HCT116 (cell line): Measurements from ENCODE around the gene RXFP3. TPM values are rescaled to one million over a fixed set of nuclear protein-coding genes. Genes with fewer than 3 reads are reported as not detected.

ENCODE experiments used
- ATAC-seq: fragments of 200-7000 bp; cut with Tn5 transposase; 2 replicates; pipeline ENCODE4 v1.9.1; 2020; ENCODE audit warnings: mild to moderate bottlenecking, moderate library complexity
- BruUV-seq: library from RNA; stranded (reverse); fragments of 400-500 nt; replicated peaks from 2 replicates; lab custom pipeline; 2021; lab: Mats Ljungman, UMichigan
- CTCF ChIA-PET: fragments of 300-600 bp; sonication (Branson Sonifier 250); formaldehyde crosslinking; loops from one replicate; lab custom pipeline; 2021; ENCODE audit warnings: antibody characterized with exemption; lab: Charles Lee
- POLR2A ChIA-PET: fragments of 300-600, 350-600 bp; sonication (Branson Sonifier 250); formaldehyde crosslinking; loops from one replicate; lab custom pipeline; 2021; ENCODE audit warnings: antibody characterized with exemption; lab: Charles Lee
- RAD21 ChIA-PET, 2 experiments: fragments of 300-600 bp; sonication (Branson Sonifier 250); formaldehyde crosslinking; loops; one replicate each; lab custom pipeline; 2023; ENCODE audit warnings: low total read pairs in 2 of 2; ENCODE audit not compliant: uncharacterized antibody in 2 of 2, unreplicated experiment in 2 of 2, low non-redundant PET in 1 of 2; lab: Charles Lee
- DNase-seq: peaks from one replicate; pipeline ENCODE4 v3.0.0-alpha.2; 2010; ENCODE audit warnings: low read depth, low spot score
- H2AFZ ChIP-seq: fragments of 200-600 bp; shearing (Covaris generic), sonication (generic); 2 replicates; pipeline ENCODE4 v1.6.1; 2017; ENCODE audit warnings: low read depth, mixed run types, mixed read lengths, antibody characterized with exemption, low read length; ENCODE audit not compliant: poor library complexity, severe bottlenecking
- H3K27ac ChIP-seq: 2 replicates; pipeline ENCODE4 v1.5.1; 2012; ENCODE audit warnings: low read depth, low read length
- H3K27me3 ChIP-seq: fragments of 200-600 bp; sonication (generic); 2 replicates; pipeline ENCODE4 v1.6.1; 2016; ENCODE audit warnings: mixed run types, low read length, mixed read lengths; ENCODE audit not compliant: insufficient read depth
- H3K36me3 ChIP-seq, 2 experiments: fragments of 200-500 bp in 1 of 2; fragments of 200-600 bp in 1 of 2; sonication (Bioruptor generic) in 1 of 2; sonication (generic) in 1 of 2; 2 replicates each; pipeline versions ENCODE4 v1.5.1 to v1.6.1; 2014 to 2016; ENCODE audit warnings: low read length in 2 of 2, inconsistent platforms in 1 of 2, mixed read lengths in 1 of 2, mixed run types in 1 of 2; ENCODE audit not compliant: insufficient read depth in 2 of 2, control insufficient read depth in 1 of 2
- H3K4me1 ChIP-seq, 2 experiments: fragments of 200-600 bp in 1 of 2; sonication (generic) in 1 of 2; 2 replicates each; pipeline versions ENCODE4 v1.5.1 to v1.6.1; 2012 to 2017; ENCODE audit warnings: low read length in 2 of 2, inconsistent platforms in 1 of 2, mild to moderate bottlenecking in 1 of 2, mixed read lengths in 1 of 2, mixed run types in 1 of 2, moderate library complexity in 1 of 2; ENCODE audit not compliant: insufficient read depth in 2 of 2, control insufficient read depth in 1 of 2
- H3K4me2 ChIP-seq: fragments of 200-600 bp; sonication (generic); 2 replicates; pipeline ENCODE4 v1.6.1; 2017; ENCODE audit warnings: mixed run types, low read length, mixed read lengths
- H3K4me3 ChIP-seq, 2 experiments: fragments of 200-600 bp in 1 of 2; sonication (generic) in 1 of 2; replicated peaks in 1 of 2; 2 replicates each; pipeline ENCODE4 v1.5.1; 2011 to 2016; ENCODE audit warnings: low read length in 2 of 2, control low read depth in 1 of 2, low read depth in 1 of 2, mild to moderate bottlenecking in 1 of 2, mixed read lengths in 1 of 2, mixed run types in 1 of 2
- H3K79me2 ChIP-seq: fragments of 200-600 bp; sonication (generic); 2 replicates; pipeline ENCODE4 v1.6.1; 2017; ENCODE audit warnings: mild to moderate bottlenecking, mixed run types, low read length, moderate library complexity, mixed read lengths; ENCODE audit not compliant: insufficient read depth
- H3K9ac ChIP-seq: fragments of 200-600 bp; sonication (generic); 2 replicates; pipeline ENCODE4 v1.6.1; 2016; ENCODE audit warnings: low read length, mixed read lengths
- H3K9me2 ChIP-seq: fragments of 200-600 bp; sonication (generic), shearing (Covaris generic); 2 replicates; pipeline ENCODE4 v1.6.1; 2017; ENCODE audit warnings: mixed run types, mild to moderate bottlenecking, moderate library complexity; ENCODE audit not compliant: insufficient read depth
- H3K9me3 ChIP-seq, 2 experiments: fragments of 200-500 bp in 1 of 2; fragments of 200-600 bp in 1 of 2; sonication (Bioruptor generic) in 1 of 2; sonication (generic) in 1 of 2; 2 replicates each; pipeline ENCODE4 v1.6.1; 2014 to 2017; ENCODE audit warnings: low read length in 2 of 2, mixed read lengths in 2 of 2, inconsistent platforms in 1 of 2, low read depth in 1 of 2, mild to moderate bottlenecking in 1 of 2, mixed run types in 1 of 2, moderate library complexity in 1 of 2; ENCODE audit not compliant: control insufficient read depth in 1 of 2, insufficient read depth in 1 of 2
- H4K20me1 ChIP-seq: fragments of 200-600 bp; sonication (generic), shearing (Covaris generic); 2 replicates; pipeline ENCODE4 v1.6.1; 2017; ENCODE audit warnings: mixed run types, mild to moderate bottlenecking, moderate library complexity; ENCODE audit not compliant: insufficient read depth
- ATF3 ChIP-seq: IDR thresholded peaks from 2 replicates; pipeline ENCODE4 v1.6.1; 2012
- CBX3 ChIP-seq: IDR thresholded peaks from 2 replicates; pipeline ENCODE4 v1.6.1; 2012; ENCODE audit warnings: low read depth
- CEBPB ChIP-seq: IDR thresholded peaks from 2 replicates; pipeline ENCODE4 v1.6.1; 2012; ENCODE audit warnings: low read depth
- ELF1 ChIP-seq: IDR thresholded peaks from 2 replicates; pipeline ENCODE4 v1.6.1; 2012; ENCODE audit warnings: low read depth, borderline replicate concordance
- EZH2 ChIP-seq: fragments of 200-600 bp; sonication (generic); IDR thresholded peaks from 2 replicates; pipeline ENCODE4 v1.6.1; 2017; ENCODE audit warnings: antibody characterized with exemption, mixed run types
- EZH2phosphoT487 ChIP-seq: fragments of 200-600 bp; IDR thresholded peaks from 2 replicates; pipeline ENCODE4 v1.6.1; 2018; ENCODE audit warnings: antibody characterized with exemption, borderline replicate concordance
- FOSL1 ChIP-seq: IDR thresholded peaks from 2 replicates; pipeline ENCODE4 v1.6.1; 2012; ENCODE audit warnings: low read depth
- JUND ChIP-seq: IDR thresholded peaks from 2 replicates; pipeline ENCODE4 v1.6.1; 2012
- SIN3A ChIP-seq: IDR thresholded peaks from 2 replicates; pipeline ENCODE4 v1.6.1; 2012; ENCODE audit warnings: low read depth
- SP1 ChIP-seq: IDR thresholded peaks from 2 replicates; pipeline ENCODE4 v1.6.1; 2012; ENCODE audit warnings: low read depth
- SRF ChIP-seq: IDR thresholded peaks from 2 replicates; pipeline ENCODE4 v1.6.1; 2012; ENCODE audit warnings: low read depth
- ZBTB33 ChIP-seq: IDR thresholded peaks from 2 replicates; pipeline ENCODE4 v1.6.1; 2011; ENCODE audit warnings: mild to moderate bottlenecking, low read length, moderate library complexity; ENCODE audit not compliant: insufficient replicate concordance; ENCODE audit errors: extremely low read depth
- ZFX ChIP-seq: fragments of 450-650 bp; IDR thresholded peaks from 2 replicates; pipeline ENCODE4 v1.6.1; 2017
- intact Hi-C: fragments of 100-400 bp; cut with micrococcal nuclease; formaldehyde crosslinking; loops from 2 replicates; pipeline ENCODE4 v1.10.0; 2022
- total RNA-seq: library from RNA; stranded (reverse); gene quantifications from one replicate; pipeline ENCODE4 v1.2.1, GENCODE V29; 2021; ENCODE audit not compliant: unreplicated experiment
- TF ChIP-seq, protein P1 (sequence below): IDR thresholded peaks from 2 replicates; pipeline ENCODE4 v1.6.1; 2012; ENCODE audit warnings: low read depth

The RXFP3 gene
- total RNA-seq, 1 experiment from 2014 or later: not detected

- ATAC-seq (no peak), DNase-seq (no peak)
- ChIA-PET CTCF (no interaction called here), RAD21 (no interaction called here), POLR2A (no interaction called here)
- Histone ChIP-seq H3K9me2 (no peaks in the 10 kb centered on the region), H3K36me3 (no peaks in the 10 kb centered on the region), H3K27me3 (peaks cover 22% of the 10 kb centered on the region; the same call in 1 of the 2 replicates), H3K9me3 (no peaks in the 10 kb centered on the region), H3K9ac (no peak overlapping the region), H4K20me1 (no peaks in the 10 kb centered on the region), H3K4me2 (no peak overlapping the region), H3K4me3 (no peak overlapping the region), H2AFZ (no peak overlapping the region), H3K79me2 (no peaks in the 10 kb centered on the region), H3K4me1 (no peaks in the 10 kb centered on the region), H3K27ac (no peak overlapping the region)
- TF ChIP-seq CBX3: no peak
- no peak for TF ChIP-seq EZH2phosphoT487
- no peak for TF ChIP-seq CEBPB
- no peak for TF ChIP-seq ZFX
- TF ChIP-seq SRF: no peak
- TF ChIP-seq FOSL1: no peak
- no peak for TF ChIP-seq ZBTB33
- no peak for TF ChIP-seq ELF1
- no peak for TF ChIP-seq EZH2
- no peak for TF ChIP-seq ATF3
- TF ChIP-seq SP1: no peak
- TF ChIP-seq SIN3A: no peak
- TF ChIP-seq JUND: no peak
- TF ChIP-seq, protein P1, sequence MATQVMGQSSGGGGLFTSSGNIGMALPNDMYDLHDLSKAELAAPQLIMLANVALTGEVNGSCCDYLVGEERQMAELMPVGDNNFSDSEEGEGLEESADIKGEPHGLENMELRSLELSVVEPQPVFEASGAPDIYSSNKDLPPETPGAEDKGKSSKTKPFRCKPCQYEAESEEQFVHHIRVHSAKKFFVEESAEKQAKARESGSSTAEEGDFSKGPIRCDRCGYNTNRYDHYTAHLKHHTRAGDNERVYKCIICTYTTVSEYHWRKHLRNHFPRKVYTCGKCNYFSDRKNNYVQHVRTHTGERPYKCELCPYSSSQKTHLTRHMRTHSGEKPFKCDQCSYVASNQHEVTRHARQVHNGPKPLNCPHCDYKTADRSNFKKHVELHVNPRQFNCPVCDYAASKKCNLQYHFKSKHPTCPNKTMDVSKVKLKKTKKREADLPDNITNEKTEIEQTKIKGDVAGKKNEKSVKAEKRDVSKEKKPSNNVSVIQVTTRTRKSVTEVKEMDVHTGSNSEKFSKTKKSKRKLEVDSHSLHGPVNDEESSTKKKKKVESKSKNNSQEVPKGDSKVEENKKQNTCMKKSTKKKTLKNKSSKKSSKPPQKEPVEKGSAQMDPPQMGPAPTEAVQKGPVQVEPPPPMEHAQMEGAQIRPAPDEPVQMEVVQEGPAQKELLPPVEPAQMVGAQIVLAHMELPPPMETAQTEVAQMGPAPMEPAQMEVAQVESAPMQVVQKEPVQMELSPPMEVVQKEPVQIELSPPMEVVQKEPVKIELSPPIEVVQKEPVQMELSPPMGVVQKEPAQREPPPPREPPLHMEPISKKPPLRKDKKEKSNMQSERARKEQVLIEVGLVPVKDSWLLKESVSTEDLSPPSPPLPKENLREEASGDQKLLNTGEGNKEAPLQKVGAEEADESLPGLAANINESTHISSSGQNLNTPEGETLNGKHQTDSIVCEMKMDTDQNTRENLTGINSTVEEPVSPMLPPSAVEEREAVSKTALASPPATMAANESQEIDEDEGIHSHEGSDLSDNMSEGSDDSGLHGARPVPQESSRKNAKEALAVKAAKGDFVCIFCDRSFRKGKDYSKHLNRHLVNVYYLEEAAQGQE: no peak
- BruUV-seq: no TSS peak
- intact Hi-C loops: no loop called here
Measured at GRCh38 chr5:33921002-33921401, 15.2 kb upstream of the RXFP3 start.
